IPS-NIHi7 (cell line): ENCODE measurements around the gene PHKG2.
"Not testable (repeated sequence)": the region's sequence is repeated elsewhere in the genome, so short reads cannot be mapped to it uniquely, and the experiment has no call there.

Experiments
- DNase-seq: peaks from one replicate; pipeline ENCODE4 v3.0.0; 2012; ENCODE audit warnings: mixed read lengths; ENCODE audit errors: extremely low spot score

The PHKG2 gene

GRCh38 chr16:30747799-30748633 lies at the start of gene PHKG2:
Gene PHKG2, plus strand, starts transcription at chr16:30748425. Its CDS starts 396 bp downstream, at chr16:30748821.
- DNase-seq, result peak; percentile 99

GRCh38 chr16:30698816-30699614 lies 49.2 kb upstream of the PHKG2 start, which contains the start of gene SRCAP:
Gene SRCAP, plus strand, starts transcription at chr16:30699171. Its CDS starts 1,654 bp downstream, at chr16:30700825.
- DNase-seq, result peak; percentile 93

GRCh38 chr16:30699615-30700099 lies 48.6 kb upstream of the PHKG2 start:
- no peak for DNase-seq

- DNase-seq, result no peak
These were observed 47.7 kb upstream of the PHKG2 start for GRCh38 chr16:30700491-30700890.

- DNase-seq, result no peak
These were observed 47.3 kb upstream of the PHKG2 start for GRCh38 chr16:30700971-30701370.

- not testable (repeated sequence) for DNase-seq
These were observed 45.2 kb upstream of the PHKG2 start for GRCh38 chr16:30703071-30703470.

GRCh38 chr16:30703971-30704370 lies 44.3 kb upstream of the PHKG2 start:
- DNase-seq, result no peak

GRCh38 chr16:30706046-30706445 lies 42.2 kb upstream of the PHKG2 start:
- no peak for DNase-seq

GRCh38 chr16:30710971-30711370 lies 37.3 kb upstream of the PHKG2 start:
- DNase-seq, result no peak

GRCh38 chr16:30711712-30712111 lies 36.5 kb upstream of the PHKG2 start:
- DNase-seq, result no peak

GRCh38 chr16:30715750-30716445 lies 32.3 kb upstream of the PHKG2 start:
- no peak for DNase-seq

- DNase-seq, result no peak
These were observed 28.1 kb upstream of the PHKG2 start for GRCh38 chr16:30720086-30720485.

GRCh38 chr16:30720694-30721093 lies 27.5 kb upstream of the PHKG2 start:
- no peak for DNase-seq

GRCh38 chr16:30721167-30721566 lies 27.1 kb upstream of the PHKG2 start:
- no peak for DNase-seq

GRCh38 chr16:30721606-30722005 lies 26.6 kb upstream of the PHKG2 start:
- no peak for DNase-seq

GRCh38 chr16:30722443-30722842 lies 25.8 kb upstream of the PHKG2 start:
- DNase-seq, result peak; percentile 38

GRCh38 chr16:30722916-30723315 lies 25.3 kb upstream of the PHKG2 start:
- no peak for DNase-seq

GRCh38 chr16:30723725-30724355 lies 24.4 kb upstream of the PHKG2 start:
- DNase-seq, result no peak

GRCh38 chr16:30724641-30725417 lies 23.4 kb upstream of the PHKG2 start:
- no peak for DNase-seq

GRCh38 chr16:30725418-30725792 lies 22.8 kb upstream of the PHKG2 start:
- DNase-seq, result no peak

- no peak for DNase-seq
These were observed 19.9 kb upstream of the PHKG2 start for GRCh38 chr16:30728321-30728720.
